Keratinocyte (primary cell): ENCODE measurements around the gene RSPH1.
A peak's percentile ranks its signal among the peaks of the same experiment; 100 is the strongest.

Source experiments
- EZH2 ChIP-seq: IDR thresholded peaks from one replicate; pipeline ENCODE4 v1.6.1; 2012; ENCODE audit warnings: inconsistent platforms, mild to moderate bottlenecking, low read length, moderate library complexity
- TF ChIP-seq, protein P1 (sequence below), 3 experiments: IDR thresholded peaks in 1 of 3; conservative IDR thresholded peaks in 1 of 3; optimal IDR thresholded peaks in 1 of 3; 2 replicates in 2 of 3; 3 replicates in 1 of 3; pipeline versions ENCODE3 to v1.5.1; 2011; ENCODE audit warnings: low read length in 3 of 3, mild to moderate bottlenecking in 3 of 3, moderate library complexity in 2 of 3, control low read depth in 1 of 3, inconsistent platforms in 1 of 3; ENCODE audit not compliant: insufficient read depth in 2 of 3; ENCODE audit errors: extremely low read depth in 1 of 3

DNA sequence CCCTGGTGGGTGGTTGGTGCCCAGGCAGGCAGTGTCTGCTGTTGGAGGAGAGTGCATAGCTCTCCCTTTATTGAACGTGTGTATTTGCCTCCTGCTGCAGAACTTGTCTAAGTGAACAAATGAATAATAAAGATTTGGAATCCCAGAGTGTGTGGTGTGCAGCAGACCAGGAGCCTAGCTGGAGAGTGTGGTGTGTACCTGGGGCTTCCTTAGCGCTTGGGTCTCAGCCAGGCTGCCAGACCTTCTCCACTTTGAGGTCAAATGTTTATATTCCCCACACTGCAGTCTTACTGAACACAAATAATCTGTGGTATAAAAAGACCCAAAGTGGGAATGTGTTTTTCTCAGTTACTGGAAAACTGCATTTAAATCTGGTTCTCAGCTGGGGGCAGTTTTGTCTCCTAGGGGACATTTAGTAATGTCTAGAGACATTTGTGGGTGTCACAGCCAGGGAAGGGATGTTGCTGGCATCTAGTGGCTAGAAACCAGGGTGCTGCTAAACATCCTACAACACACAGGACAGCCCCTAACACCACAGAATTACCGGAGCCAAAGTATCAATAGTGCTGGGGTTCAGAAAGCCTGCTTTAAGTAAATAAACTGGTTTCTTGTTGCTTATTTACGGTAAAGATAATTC is 41.2 kb upstream of the RSPH1 start:
- TF ChIP-seq, protein P1, sequence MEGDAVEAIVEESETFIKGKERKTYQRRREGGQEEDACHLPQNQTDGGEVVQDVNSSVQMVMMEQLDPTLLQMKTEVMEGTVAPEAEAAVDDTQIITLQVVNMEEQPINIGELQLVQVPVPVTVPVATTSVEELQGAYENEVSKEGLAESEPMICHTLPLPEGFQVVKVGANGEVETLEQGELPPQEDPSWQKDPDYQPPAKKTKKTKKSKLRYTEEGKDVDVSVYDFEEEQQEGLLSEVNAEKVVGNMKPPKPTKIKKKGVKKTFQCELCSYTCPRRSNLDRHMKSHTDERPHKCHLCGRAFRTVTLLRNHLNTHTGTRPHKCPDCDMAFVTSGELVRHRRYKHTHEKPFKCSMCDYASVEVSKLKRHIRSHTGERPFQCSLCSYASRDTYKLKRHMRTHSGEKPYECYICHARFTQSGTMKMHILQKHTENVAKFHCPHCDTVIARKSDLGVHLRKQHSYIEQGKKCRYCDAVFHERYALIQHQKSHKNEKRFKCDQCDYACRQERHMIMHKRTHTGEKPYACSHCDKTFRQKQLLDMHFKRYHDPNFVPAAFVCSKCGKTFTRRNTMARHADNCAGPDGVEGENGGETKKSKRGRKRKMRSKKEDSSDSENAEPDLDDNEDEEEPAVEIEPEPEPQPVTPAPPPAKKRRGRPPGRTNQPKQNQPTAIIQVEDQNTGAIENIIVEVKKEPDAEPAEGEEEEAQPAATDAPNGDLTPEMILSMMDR (optimal IDR thresholded peaks at IDR 0.05 in 1 of 3, IDR thresholded peaks at IDR 0.05 in 1 of 3, conservative IDR thresholded peaks at IDR 0.05 in 1 of 3; ENCODE audit: extremely low read depth in 1 of 3, insufficient read depth in 2 of 3, low read length in 3 of 3), result peak; percentile 15 to 50 (median 31)
- no peak for TF ChIP-seq EZH2
